ENCODE measurements around the gene ABHD12B.

The ABHD12B gene

GRCh38 chr14:50860478-50861086, 11.3 kb upstream of the ABHD12B start:
- Histone ChIP-seq H3K4me3 (ENCODE audit: low read depth, low read length) (peak overlapping the region; percentile 73), H2AFZ (peak overlapping the region; percentile 66), H3K4me2 (ENCODE audit: low read length) (peak overlapping the region; percentile 99), H3K9ac (no peak overlapping the region), H3K27ac (peak overlapping the region; percentile 15), H3K79me2 (no peaks in the 10 kb centered on the region), H3K9me3 (ENCODE audit: control insufficient read depth, low read length) (no peaks in the 10 kb centered on the region), H3K27me3 (ENCODE audit: control insufficient read depth, insufficient read depth, low read length) (no peaks in the 10 kb centered on the region), H3K4me1 (no peaks in the 10 kb centered on the region), H3K36me3 (ENCODE audit: control insufficient read depth, insufficient read depth, low read length) (no peaks in the 10 kb centered on the region)
- TF ChIP-seq CTCF (IDR thresholded peaks at IDR 0.05), result peak; percentile 69

- Histone ChIP-seq H3K4me2 (ENCODE audit: low read length) (no peak overlapping the region), H3K4me1 (no peaks in the 10 kb centered on the region), H3K79me2 (no peaks in the 10 kb centered on the region), H2AFZ (no peak overlapping the region), H3K27ac (no peak overlapping the region), H3K27me3 (ENCODE audit: control insufficient read depth, insufficient read depth, low read length) (no peaks in the 10 kb centered on the region), H3K36me3 (ENCODE audit: control insufficient read depth, insufficient read depth, low read length) (no peaks in the 10 kb centered on the region), H3K9me3 (ENCODE audit: control insufficient read depth, low read length) (no peaks in the 10 kb centered on the region), H3K9ac (no peak overlapping the region), H3K4me3 (ENCODE audit: low read depth, low read length) (no peak overlapping the region)
- TF ChIP-seq CTCF (IDR thresholded peaks at IDR 0.05), result no peak
Measured at GRCh38 chr14:50862036-50862570, 9.8 kb upstream of the ABHD12B start.

- no peaks in the 10 kb centered on the region for H3K4me1 ChIP-seq
- H3K27me3 ChIP-seq (ENCODE audit: control insufficient read depth, insufficient read depth, low read length), result no peaks in the 10 kb centered on the region
- TF ChIP-seq CTCF (IDR thresholded peaks at IDR 0.05), result no peak
- no peak overlapping the region for H3K4me3 ChIP-seq (ENCODE audit: low read depth, low read length)
- no peaks in the 10 kb centered on the region for H3K36me3 ChIP-seq (ENCODE audit: control insufficient read depth, insufficient read depth, low read length)
- H3K9ac ChIP-seq, result no peak overlapping the region
- H3K79me2 ChIP-seq, result no peaks in the 10 kb centered on the region
- H3K4me2 ChIP-seq (ENCODE audit: low read length), result no peak overlapping the region
- no peak overlapping the region for H3K27ac ChIP-seq
- no peak overlapping the region for H2AFZ ChIP-seq
- no peaks in the 10 kb centered on the region for H3K9me3 ChIP-seq (ENCODE audit: control insufficient read depth, low read length)
Measured at GRCh38 chr14:50864237-50864636, 7.6 kb upstream of the ABHD12B start.

GRCh38 chr14:50864946-50865345, 6.9 kb upstream of the ABHD12B start:
- Histone ChIP-seq H3K4me1 (no peaks in the 10 kb centered on the region), H3K9me3 (ENCODE audit: control insufficient read depth, low read length) (no peaks in the 10 kb centered on the region), H3K27me3 (ENCODE audit: control insufficient read depth, insufficient read depth, low read length) (no peaks in the 10 kb centered on the region), H3K4me2 (ENCODE audit: low read length) (no peak overlapping the region), H3K4me3 (ENCODE audit: low read depth, low read length) (no peak overlapping the region), H3K79me2 (no peaks in the 10 kb centered on the region), H3K9ac (no peak overlapping the region), H3K36me3 (ENCODE audit: control insufficient read depth, insufficient read depth, low read length) (no peaks in the 10 kb centered on the region), H3K27ac (no peak overlapping the region), H2AFZ (no peak overlapping the region)
- no peak for TF ChIP-seq CTCF (IDR thresholded peaks at IDR 0.05)
